Keratinocyte (primary cell): ENCODE measurements around the gene TNFAIP6. TPM values are rescaled to one million over a fixed set of nuclear protein-coding genes. Genes with fewer than 3 reads are reported as not detected.

Experiments
- DNase-seq: peaks from one replicate; pipeline ENCODE4 v3.0.0-alpha.2; 2011; ENCODE audit warnings: low read depth, missing footprints, low spot score
- FAIRE-seq: peaks from 2 replicates; lab custom pipeline; 2011; peaks lifted over from hg19 to GRCh38; lab: Jason Lieb, UNC
- H2AFZ ChIP-seq: 2 replicates; pipeline ENCODE4 v1.6.0; 2012; ENCODE audit warnings: low read length, control low read depth, inconsistent platforms; ENCODE audit not compliant: control insufficient read depth
- H3K27ac ChIP-seq: 2 replicates; pipeline ENCODE4 v1.5.1; 2011; ENCODE audit warnings: low read length; ENCODE audit not compliant: control insufficient read depth, insufficient read depth
- H3K27me3 ChIP-seq: 3 replicates; pipeline ENCODE4 v1.6.0; 2011; ENCODE audit warnings: low read length; ENCODE audit not compliant: control insufficient read depth, insufficient read depth; ENCODE audit errors: extremely low read depth
- H3K36me3 ChIP-seq, 2 experiments: 2 replicates in 1 of 2; 3 replicates in 1 of 2; pipeline ENCODE4 v1.5.1; 2011; ENCODE audit warnings: low read length in 2 of 2, mild to moderate bottlenecking in 1 of 2; ENCODE audit not compliant: control insufficient read depth in 2 of 2, insufficient read depth in 2 of 2; ENCODE audit errors: extremely low read depth in 1 of 2
- H3K4me1 ChIP-seq: 3 replicates; pipeline ENCODE4 v1.5.1; 2011; ENCODE audit warnings: low read length; ENCODE audit not compliant: control insufficient read depth, insufficient read depth; ENCODE audit errors: extremely low read depth
- H3K4me2 ChIP-seq: 3 replicates; pipeline ENCODE4 v1.6.0; 2011; ENCODE audit warnings: low read depth, low read length; ENCODE audit not compliant: control insufficient read depth, insufficient read depth; ENCODE audit errors: extremely low read depth
- H3K4me3 ChIP-seq, 3 experiments: fragments of 200-600 bp in 1 of 3; sonication (generic) in 1 of 3; 2 replicates in 2 of 3; 3 replicates in 1 of 3; pipeline ENCODE4 v1.5.1; 2011 to 2016; ENCODE audit warnings: low read length in 3 of 3, mild to moderate bottlenecking in 3 of 3, control low read depth in 2 of 3, inconsistent platforms in 1 of 3, low read depth in 1 of 3, mixed read lengths in 1 of 3, mixed run types in 1 of 3, moderate library complexity in 1 of 3; ENCODE audit not compliant: control insufficient read depth in 2 of 3, insufficient read depth in 2 of 3; ENCODE audit errors: extremely low read depth in 1 of 3
- H3K79me2 ChIP-seq: 2 replicates; pipeline ENCODE4 v1.6.0; 2012; ENCODE audit warnings: low read length; ENCODE audit not compliant: control insufficient read depth, insufficient read depth
- H3K9ac ChIP-seq: 3 replicates; pipeline ENCODE4 v1.6.0; 2011; ENCODE audit warnings: low read length; ENCODE audit not compliant: control insufficient read depth, insufficient read depth; ENCODE audit errors: extremely low read depth
- H3K9me1 ChIP-seq: 3 replicates; pipeline ENCODE4 v1.6.0; 2011; ENCODE audit warnings: low read length; ENCODE audit not compliant: control insufficient read depth, insufficient read depth; ENCODE audit errors: extremely low read depth
- H3K9me3 ChIP-seq: 2 replicates; pipeline ENCODE4 v1.5.1; 2012; ENCODE audit warnings: low read depth, low read length; ENCODE audit not compliant: control insufficient read depth
- H4K20me1 ChIP-seq: 3 replicates; pipeline ENCODE4 v1.6.0; 2011; ENCODE audit warnings: low read length; ENCODE audit not compliant: control insufficient read depth, insufficient read depth; ENCODE audit errors: extremely low read depth
- EZH2 ChIP-seq: IDR thresholded peaks from one replicate; pipeline ENCODE4 v1.6.1; 2012; ENCODE audit warnings: inconsistent platforms, mild to moderate bottlenecking, low read length, moderate library complexity
- dilution Hi-C: fragments of 300-500 bp; cut with MboI; formaldehyde crosslinking; loops from one replicate; pipeline ENCODE4 v1.7.0; 2020; ENCODE audit warnings: low sequenced_read_pairs; ENCODE audit not compliant: extremely low pct_ligation_motif_present
- polyA plus RNA-seq, 5 experiments: library from polyadenylated mRNA; depleted of rRNA in 3 of 5; stranded (reverse) in 3 of 5; stranded (forward) in 1 of 5; unstranded in 1 of 5; fragments of >200 nt; gene quantifications; 1 replicate in 1 of 5; 2 replicates in 3 of 5; 3 replicates in 1 of 5; pipeline versions ENCODE4 v1.2.1 to v1.2.3, GENCODE V29; 2011 to 2012; ENCODE audit warnings: missing spikeins in 2 of 5, low read depth in 1 of 5, low replicate concordance in 1 of 5
- TF ChIP-seq, protein P1 (sequence below), 3 experiments: IDR thresholded peaks in 1 of 3; conservative IDR thresholded peaks in 1 of 3; optimal IDR thresholded peaks in 1 of 3; 2 replicates in 2 of 3; 3 replicates in 1 of 3; pipeline versions ENCODE3 to v1.5.1; 2011; ENCODE audit warnings: low read length in 3 of 3, mild to moderate bottlenecking in 3 of 3, moderate library complexity in 2 of 3, control low read depth in 1 of 3, inconsistent platforms in 1 of 3; ENCODE audit not compliant: insufficient read depth in 2 of 3; ENCODE audit errors: extremely low read depth in 1 of 3

The TNFAIP6 gene
- polyA plus RNA-seq, 1 donor (not counting 4 experiments of a cell fraction or from before 2014, with no cell fraction given): 0.21 TPM

- dilution Hi-C loops: no loop called here
- TF ChIP-seq, protein P1, sequence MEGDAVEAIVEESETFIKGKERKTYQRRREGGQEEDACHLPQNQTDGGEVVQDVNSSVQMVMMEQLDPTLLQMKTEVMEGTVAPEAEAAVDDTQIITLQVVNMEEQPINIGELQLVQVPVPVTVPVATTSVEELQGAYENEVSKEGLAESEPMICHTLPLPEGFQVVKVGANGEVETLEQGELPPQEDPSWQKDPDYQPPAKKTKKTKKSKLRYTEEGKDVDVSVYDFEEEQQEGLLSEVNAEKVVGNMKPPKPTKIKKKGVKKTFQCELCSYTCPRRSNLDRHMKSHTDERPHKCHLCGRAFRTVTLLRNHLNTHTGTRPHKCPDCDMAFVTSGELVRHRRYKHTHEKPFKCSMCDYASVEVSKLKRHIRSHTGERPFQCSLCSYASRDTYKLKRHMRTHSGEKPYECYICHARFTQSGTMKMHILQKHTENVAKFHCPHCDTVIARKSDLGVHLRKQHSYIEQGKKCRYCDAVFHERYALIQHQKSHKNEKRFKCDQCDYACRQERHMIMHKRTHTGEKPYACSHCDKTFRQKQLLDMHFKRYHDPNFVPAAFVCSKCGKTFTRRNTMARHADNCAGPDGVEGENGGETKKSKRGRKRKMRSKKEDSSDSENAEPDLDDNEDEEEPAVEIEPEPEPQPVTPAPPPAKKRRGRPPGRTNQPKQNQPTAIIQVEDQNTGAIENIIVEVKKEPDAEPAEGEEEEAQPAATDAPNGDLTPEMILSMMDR (optimal IDR thresholded peaks at IDR 0.05 in 1 of 3, IDR thresholded peaks at IDR 0.05 in 1 of 3, conservative IDR thresholded peaks at IDR 0.05 in 1 of 3; ENCODE audit: extremely low read depth in 1 of 3, insufficient read depth in 2 of 3, low read length in 3 of 3): no peak
- TF ChIP-seq EZH2: no peak
- Histone ChIP-seq H3K27me3 (no peaks in the 10 kb centered on the region), H3K4me3 (no peak overlapping the region), H3K9me3 (no peaks in the 10 kb centered on the region), H4K20me1 (no peaks in the 10 kb centered on the region), H3K4me1 (no peaks in the 10 kb centered on the region), H3K36me3 (no peaks in the 10 kb centered on the region), H2AFZ (no peak overlapping the region), H3K9me1 (no peaks in the 10 kb centered on the region), H3K27ac (no peak overlapping the region), H3K79me2 (no peaks in the 10 kb centered on the region), H3K4me2 (no peak overlapping the region), H3K9ac (no peak overlapping the region)
- DNase-seq: no peak
- no peak for FAIRE-seq
Measured at GRCh38 chr2:151401149-151401548, 43.8 kb downstream of the TNFAIP6 start.

GRCh38 chr2:151403914-151404313 is 46.5 kb downstream of the TNFAIP6 start:
- Histone ChIP-seq H3K9ac (no peak overlapping the region), H3K9me3 (no peaks in the 10 kb centered on the region), H3K4me1 (no peaks in the 10 kb centered on the region), H3K27me3 (no peaks in the 10 kb centered on the region), H3K27ac (no peak overlapping the region), H2AFZ (no peak overlapping the region), H4K20me1 (no peaks in the 10 kb centered on the region), H3K36me3 (no peaks in the 10 kb centered on the region), H3K9me1 (no peaks in the 10 kb centered on the region), H3K4me2 (no peak overlapping the region), H3K79me2 (no peaks in the 10 kb centered on the region), H3K4me3 (no peak overlapping the region)
- TF ChIP-seq, protein P1 (optimal IDR thresholded peaks at IDR 0.05 in 1 of 3, IDR thresholded peaks at IDR 0.05 in 1 of 3, conservative IDR thresholded peaks at IDR 0.05 in 1 of 3; ENCODE audit: extremely low read depth in 1 of 3, insufficient read depth in 2 of 3, low read length in 3 of 3): no peak
- TF ChIP-seq EZH2: no peak
- dilution Hi-C loops: no loop called here
- DNase-seq (no peak), FAIRE-seq (no peak)
